ENCODE results near the gene MYL12A.
"Not testable (repeated sequence)": the region's sequence is repeated elsewhere in the genome, so short reads cannot be mapped to it uniquely, and the experiment has no call there.

The MYL12A gene

GRCh38 chr18:3264362-3264761 is 16.8 kb downstream of the MYL12A start:
- no peaks in the 10 kb centered on the region for H3K36me3 ChIP-seq (ENCODE audit: insufficient read depth, low read length)

DNA sequence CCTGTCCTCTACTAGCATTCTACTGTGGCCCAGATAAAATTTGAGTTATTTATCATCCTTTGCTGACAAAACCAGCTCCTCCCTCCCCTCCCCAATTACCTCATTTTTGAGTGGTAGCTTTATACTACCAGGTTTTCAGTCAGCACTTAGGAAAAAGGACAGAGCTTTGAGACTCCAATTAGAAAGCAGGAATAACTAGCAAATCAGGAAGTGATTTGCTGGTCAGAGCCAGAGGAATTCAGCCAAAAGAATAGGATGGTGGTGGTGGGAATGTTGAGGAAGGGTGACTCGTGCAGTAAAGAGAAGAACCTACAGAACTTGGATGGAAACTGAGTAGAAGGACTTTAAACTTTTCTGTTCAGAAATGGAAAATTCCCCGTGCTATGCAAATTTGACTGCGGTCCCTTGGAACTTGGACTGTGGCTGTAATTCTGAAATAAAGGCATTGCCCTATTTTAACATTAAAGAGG is 18.0 kb downstream of the MYL12A start:
- H2AFZ ChIP-seq (ENCODE audit: low read depth, low read length): no peak overlapping the region
- no peaks in the 10 kb centered on the region for H3K36me3 ChIP-seq (ENCODE audit: insufficient read depth, low read length)
- H3K9me3 ChIP-seq (ENCODE audit: low read length): no peaks in the 10 kb centered on the region
- no peak overlapping the region for H3K4me3 ChIP-seq (ENCODE audit: low read length)
- H3K27me3 ChIP-seq (ENCODE audit: insufficient read depth, low read length): no peaks in the 10 kb centered on the region
- H3K4me1 ChIP-seq (ENCODE audit: insufficient read depth, low read length): peaks cover 19% of the 10 kb centered on the region

More at GRCh38 chr18:3264362-3264761, 16.8 kb downstream of the MYL12A start:
- no peak overlapping the region for H3K4me3 ChIP-seq (ENCODE audit: low read length)
- H2AFZ ChIP-seq (ENCODE audit: low read depth, low read length): no peak overlapping the region
- no peaks in the 10 kb centered on the region for H3K9me3 ChIP-seq (ENCODE audit: low read length)
- H3K27me3 ChIP-seq (ENCODE audit: insufficient read depth, low read length): no peaks in the 10 kb centered on the region
- peaks cover 19% of the 10 kb centered on the region for H3K4me1 ChIP-seq (ENCODE audit: insufficient read depth, low read length)

DNA sequence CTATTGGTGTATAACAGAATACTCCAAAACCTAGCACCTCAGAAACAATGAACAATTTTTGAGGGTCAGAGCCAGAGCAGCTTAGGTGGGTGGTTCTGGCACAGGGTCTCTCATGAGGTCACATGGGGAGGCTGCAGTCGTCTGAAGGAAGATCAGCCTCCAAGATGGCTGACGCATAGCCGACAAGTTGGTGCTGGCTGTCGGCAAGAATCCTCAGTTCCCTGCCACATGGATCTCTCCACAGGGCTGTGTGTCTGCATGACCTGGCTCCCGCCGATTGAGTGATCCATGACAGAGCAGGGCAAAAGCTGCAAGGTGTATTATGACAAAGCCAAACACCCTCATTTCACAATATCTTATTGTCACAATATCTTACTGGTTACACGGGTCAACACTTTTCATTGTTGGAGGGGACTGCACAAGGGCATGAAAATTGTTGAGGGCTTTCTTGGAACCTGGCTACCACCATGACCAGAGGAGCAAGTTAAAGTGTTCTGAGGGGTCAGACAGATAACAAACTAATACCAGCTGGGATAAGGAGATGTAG is 18.5 kb downstream of the MYL12A start:
- no peaks in the 10 kb centered on the region for H3K9me3 ChIP-seq (ENCODE audit: low read length)
- H2AFZ ChIP-seq (ENCODE audit: low read depth, low read length): no peak overlapping the region
- peaks cover 14% of the 10 kb centered on the region for H3K4me1 ChIP-seq (ENCODE audit: insufficient read depth, low read length)
- H3K4me3 ChIP-seq (ENCODE audit: low read length): no peak overlapping the region
- H3K36me3 ChIP-seq (ENCODE audit: insufficient read depth, low read length): no peaks in the 10 kb centered on the region
- no peaks in the 10 kb centered on the region for H3K27me3 ChIP-seq (ENCODE audit: insufficient read depth, low read length)

- peaks cover 7% of the 10 kb centered on the region for H3K4me1 ChIP-seq (ENCODE audit: insufficient read depth, low read length)
Measured at GRCh38 chr18:3268306-3268705, 20.7 kb downstream of the MYL12A start.

DNA sequence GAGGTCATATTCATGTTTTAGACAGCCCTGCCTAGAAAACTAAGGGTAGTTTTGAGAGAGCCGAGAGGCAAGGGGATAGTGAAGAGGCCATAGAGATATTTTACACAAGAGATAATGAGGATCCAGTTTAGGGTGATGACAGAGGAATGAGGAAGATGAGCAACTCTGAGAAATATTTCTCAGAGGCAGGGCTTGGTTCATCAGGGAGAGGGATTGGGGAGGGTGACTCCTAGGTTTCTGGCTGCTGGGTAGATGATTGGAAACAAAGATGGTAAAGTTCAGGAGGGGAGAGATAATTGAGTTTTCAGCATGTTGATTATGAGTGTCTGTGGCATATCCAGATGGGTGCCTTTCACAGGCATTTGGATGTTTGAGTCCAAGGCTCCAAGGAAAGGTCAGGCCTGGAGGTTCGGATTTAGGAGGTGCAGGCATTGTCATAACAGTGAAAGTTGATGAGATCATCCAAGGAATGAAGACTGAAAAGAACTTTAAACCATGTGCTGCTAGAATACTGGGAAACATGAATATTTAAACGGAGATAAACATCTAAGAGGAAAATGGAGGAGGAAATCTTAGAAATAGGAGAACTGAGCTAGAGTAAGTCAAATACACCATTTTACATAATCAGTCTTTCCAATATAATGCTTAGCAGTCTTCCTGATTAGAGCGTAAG is 21.8 kb downstream of the MYL12A start:
- Histone ChIP-seq H3K4me3 (ENCODE audit: low read length) (no peak overlapping the region), H3K4me1 (ENCODE audit: insufficient read depth, low read length) (no peaks in the 10 kb centered on the region), H2AFZ (ENCODE audit: low read depth, low read length) (no peak overlapping the region), H3K36me3 (ENCODE audit: insufficient read depth, low read length) (peaks cover 14% of the 10 kb centered on the region), H3K27me3 (ENCODE audit: insufficient read depth, low read length) (no peaks in the 10 kb centered on the region), H3K9me3 (ENCODE audit: low read length) (no peaks in the 10 kb centered on the region)

More at GRCh38 chr18:3268306-3268705, 20.7 kb downstream of the MYL12A start:
- Histone ChIP-seq H3K4me3 (ENCODE audit: low read length) (no peak overlapping the region), H2AFZ (ENCODE audit: low read depth, low read length) (no peak overlapping the region), H3K36me3 (ENCODE audit: insufficient read depth, low read length) (peaks cover 3% of the 10 kb centered on the region), H3K9me3 (ENCODE audit: low read length) (no peaks in the 10 kb centered on the region), H3K27me3 (ENCODE audit: insufficient read depth, low read length) (no peaks in the 10 kb centered on the region)

GRCh38 chr18:3269914-3270299 is 22.3 kb downstream of the MYL12A start:
- no peaks in the 10 kb centered on the region for H3K4me1 ChIP-seq (ENCODE audit: insufficient read depth, low read length)
- no peak overlapping the region for H3K4me3 ChIP-seq (ENCODE audit: low read length)
- no peak overlapping the region for H2AFZ ChIP-seq (ENCODE audit: low read depth, low read length)
- no peaks in the 10 kb centered on the region for H3K9me3 ChIP-seq (ENCODE audit: low read length)
- H3K36me3 ChIP-seq (ENCODE audit: insufficient read depth, low read length): peaks cover 20% of the 10 kb centered on the region
- H3K27me3 ChIP-seq (ENCODE audit: insufficient read depth, low read length): no peaks in the 10 kb centered on the region

GRCh38 chr18:3273042-3273441 is 25.4 kb downstream of the MYL12A start:
- peaks cover 39% of the 10 kb centered on the region for H3K36me3 ChIP-seq (ENCODE audit: insufficient read depth, low read length)
- no peaks in the 10 kb centered on the region for H3K9me3 ChIP-seq (ENCODE audit: low read length)
- no peak overlapping the region for H2AFZ ChIP-seq (ENCODE audit: low read depth, low read length)
- no peak overlapping the region for H3K4me3 ChIP-seq (ENCODE audit: low read length)
- no peaks in the 10 kb centered on the region for H3K4me1 ChIP-seq (ENCODE audit: insufficient read depth, low read length)
- H3K27me3 ChIP-seq (ENCODE audit: insufficient read depth, low read length): no peaks in the 10 kb centered on the region

- not testable (repeated sequence) for H2AFZ ChIP-seq (ENCODE audit: low read depth, low read length); H3K4me1 ChIP-seq (ENCODE audit: insufficient read depth, low read length); H3K4me3 ChIP-seq (ENCODE audit: low read length); H3K27me3 ChIP-seq (ENCODE audit: insufficient read depth, low read length); H3K9me3 ChIP-seq (ENCODE audit: low read length)
- H3K36me3 ChIP-seq (ENCODE audit: insufficient read depth, low read length): peaks cover 45% of the 10 kb centered on the region
Measured at GRCh38 chr18:3277643-3278213, 30.1 kb downstream of the MYL12A start.

DNA sequence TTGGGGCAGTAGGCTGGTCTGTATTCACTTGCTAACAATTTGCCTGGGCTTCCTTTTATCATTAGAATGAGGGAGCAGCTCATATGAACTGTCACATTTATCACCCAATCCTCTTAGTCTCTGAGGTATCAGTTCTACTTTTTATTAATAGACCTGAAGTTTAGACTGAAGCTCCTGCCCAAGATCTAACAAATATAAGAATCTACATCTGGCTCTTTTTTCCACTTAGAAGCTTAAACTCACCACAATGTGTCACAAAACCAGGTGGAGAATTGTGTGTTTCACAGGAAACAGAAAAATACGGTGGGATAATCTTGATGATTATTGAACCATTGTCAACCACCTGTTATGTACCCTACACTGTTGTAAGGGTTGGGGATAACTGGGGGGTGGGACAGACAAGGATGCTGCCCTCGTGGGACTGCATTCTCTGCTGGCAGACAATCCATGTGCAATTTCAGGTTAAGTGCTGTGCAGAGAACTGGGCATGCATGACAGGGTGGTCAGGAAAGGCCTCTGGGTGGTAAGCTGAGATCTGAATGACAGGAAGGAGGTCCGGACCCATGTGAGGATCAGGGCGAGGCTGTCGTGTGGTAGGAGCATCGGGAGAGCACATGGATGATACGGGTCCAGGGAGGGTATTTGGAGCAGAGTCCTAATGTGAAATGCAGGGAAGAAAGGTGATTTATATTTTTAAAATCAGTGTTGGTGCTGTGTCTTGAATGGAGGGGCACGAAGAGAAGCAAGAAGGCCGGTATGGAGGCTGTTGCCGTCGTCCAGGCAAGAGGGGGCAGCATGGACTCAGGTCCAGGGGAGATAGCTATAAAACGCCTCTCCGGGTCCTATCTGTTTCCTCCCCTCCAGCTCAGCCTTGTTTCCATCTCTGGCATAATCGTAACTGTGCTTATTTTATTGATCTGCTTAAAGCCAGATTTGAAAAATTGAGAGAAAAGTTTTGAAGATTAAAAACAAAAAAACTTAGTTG is 31.9 kb downstream of the MYL12A start:
- Histone ChIP-seq H3K27me3 (ENCODE audit: insufficient read depth, low read length) (no peaks in the 10 kb centered on the region), H3K4me1 (ENCODE audit: insufficient read depth, low read length) (peaks cover 5% of the 10 kb centered on the region), H2AFZ (ENCODE audit: low read depth, low read length) (no peak overlapping the region), H3K9me3 (ENCODE audit: low read length) (no peaks in the 10 kb centered on the region), H3K36me3 (ENCODE audit: insufficient read depth, low read length) (peaks cover 30% of the 10 kb centered on the region), H3K4me3 (ENCODE audit: low read length) (no peak overlapping the region)

- Histone ChIP-seq H3K4me1 (ENCODE audit: insufficient read depth, low read length) (peaks cover 5% of the 10 kb centered on the region), H3K27me3 (ENCODE audit: insufficient read depth, low read length) (no peaks in the 10 kb centered on the region), H3K9me3 (ENCODE audit: low read length) (no peaks in the 10 kb centered on the region), H3K4me3 (ENCODE audit: low read length) (no peak overlapping the region), H2AFZ (ENCODE audit: low read depth, low read length) (peak overlapping the region; percentile 41), H3K36me3 (ENCODE audit: insufficient read depth, low read length) (peaks cover 14% of the 10 kb centered on the region)
Measured at GRCh38 chr18:3281456-3282400, 34.1 kb downstream of the MYL12A start.

DNA sequence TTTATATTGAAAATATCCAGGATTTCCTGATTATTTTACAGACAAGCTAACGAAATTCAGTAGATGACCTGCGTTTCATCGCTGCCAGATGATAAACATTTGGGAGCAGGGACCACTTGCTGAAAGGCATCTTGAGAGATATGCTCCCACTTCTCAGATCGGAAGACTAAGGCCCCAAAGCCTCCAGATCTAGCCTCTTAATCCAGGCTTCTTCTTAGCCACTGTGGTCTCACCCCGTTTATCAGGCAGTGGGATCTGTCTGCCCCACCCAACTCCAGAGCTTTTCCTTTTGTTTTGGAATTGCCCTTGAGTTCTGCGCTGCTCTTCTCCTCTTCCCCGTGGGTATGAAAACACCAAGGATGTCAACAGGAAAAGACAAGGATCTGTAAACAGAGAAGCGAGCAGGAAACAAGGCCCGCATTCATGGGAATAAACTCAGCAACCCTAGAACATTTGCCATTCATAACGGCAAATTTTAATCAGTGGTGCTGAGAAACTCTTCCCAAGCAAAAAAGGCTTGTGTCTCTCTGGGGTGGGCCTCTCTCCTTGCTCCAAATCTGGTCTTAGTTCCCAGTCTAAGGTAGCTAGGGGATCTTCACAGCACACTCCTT is 35.8 kb downstream of the MYL12A start:
- Histone ChIP-seq H2AFZ (ENCODE audit: low read depth, low read length) (no peak overlapping the region), H3K9me3 (ENCODE audit: low read length) (no peaks in the 10 kb centered on the region), H3K27me3 (ENCODE audit: insufficient read depth, low read length) (no peaks in the 10 kb centered on the region), H3K36me3 (ENCODE audit: insufficient read depth, low read length) (peaks cover 3% of the 10 kb centered on the region), H3K4me1 (ENCODE audit: insufficient read depth, low read length) (peaks cover 5% of the 10 kb centered on the region), H3K4me3 (ENCODE audit: low read length) (no peak overlapping the region)

- Histone ChIP-seq H3K4me1 (ENCODE audit: insufficient read depth, low read length) (peaks cover 5% of the 10 kb centered on the region), H3K9me3 (ENCODE audit: low read length) (no peaks in the 10 kb centered on the region), H2AFZ (ENCODE audit: low read depth, low read length) (no peak overlapping the region), H3K4me3 (ENCODE audit: low read length) (no peak overlapping the region), H3K27me3 (ENCODE audit: insufficient read depth, low read length) (no peaks in the 10 kb centered on the region), H3K36me3 (ENCODE audit: insufficient read depth, low read length) (no peaks in the 10 kb centered on the region)
Measured at GRCh38 chr18:3283908-3284307, 36.3 kb downstream of the MYL12A start.
